Left kidney (tissue), 2 donors: ENCODE data around the gene LRP6. TPM values are rescaled to one million over a fixed set of nuclear protein-coding genes. Genes with fewer than 3 reads are reported as not detected.

Experiments used
- DNase-seq: peaks from one replicate; pipeline ENCODE4 v3.0.0-alpha.2; 2013
- polyA plus RNA-seq: library from polyadenylated mRNA; unstranded; fragments of 120-200 nt; gene quantifications from one replicate; pipeline ENCODE4 v1.2.1, GENCODE V29; 2013; ENCODE audit not compliant: insufficient read length

The LRP6 gene
- polyA plus RNA-seq, 1 donor = 68.9 TPM

DNA sequence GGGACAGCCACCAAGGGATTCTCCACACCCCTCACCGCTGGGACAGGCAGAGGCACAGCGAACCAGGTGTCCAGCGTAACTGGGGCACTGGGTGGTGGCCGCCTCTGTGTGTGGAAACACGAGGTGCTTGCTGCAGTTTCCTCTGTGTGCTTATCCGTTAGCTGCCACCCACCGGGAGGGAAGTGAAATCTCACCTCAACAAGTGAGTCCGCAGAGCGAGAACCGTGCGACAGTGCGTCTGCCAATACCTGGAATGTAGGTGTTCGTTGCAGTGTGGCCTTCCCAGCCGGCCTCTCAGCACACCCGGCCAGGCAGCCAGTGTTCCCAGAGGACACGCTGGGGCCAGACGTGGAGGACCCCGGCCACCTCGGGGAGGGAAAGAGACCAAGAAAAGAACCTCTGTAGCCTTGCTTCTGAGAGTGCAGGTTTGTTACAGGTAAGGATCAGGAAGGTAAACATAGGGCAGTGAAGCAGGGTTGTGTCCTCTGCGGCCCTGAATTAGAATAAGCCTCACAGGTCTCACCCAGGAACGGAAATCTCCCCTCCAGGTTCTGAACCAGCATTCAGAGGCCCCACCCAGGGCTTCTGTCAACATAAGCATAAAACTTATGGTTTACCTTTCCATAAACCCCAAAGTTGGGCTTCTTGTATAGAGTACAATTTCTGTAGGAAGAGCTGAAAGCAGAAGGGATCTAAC lies 194.6 kb downstream of the LRP6 start:
- DNase-seq = no peak

- no peak for DNase-seq
These were observed 195.9 kb downstream of the LRP6 start, which contains the start of gene BCL2L14 for GRCh38 chr12:12070674-12071656. TSS of gene BCL2L14 (plus strand) at chr12:12070939. CDS start at chr12:12079306, 8,367 bp downstream.

GRCh38 chr12:12069821-12070548 lies 196.9 kb downstream of the LRP6 start:
- DNase-seq = no peak

- no peak for DNase-seq
These were observed 198.1 kb downstream of the LRP6 start for GRCh38 chr12:12068751-12069150.

Other genes with a start within 250 kb of the LRP6 start
- 0.67 TPM for gene BCL2L14, start 196.1 kb downstream of the LRP6 start, polyA plus RNA-seq
- gene MANSC1, start 83.2 kb upstream of the LRP6 start, polyA plus RNA-seq = 33.1 TPM
- 9.0 TPM for gene BORCS5, start 90.0 kb upstream of the LRP6 start, polyA plus RNA-seq